ENCODE measurements around the gene EEPD1. TPM values are rescaled to one million over a fixed set of nuclear protein-coding genes. Genes with fewer than 3 reads are reported as not detected.
"Not testable (repeated sequence)": the region's sequence is repeated elsewhere in the genome, so short reads cannot be mapped to it uniquely, and the experiment has no call there.

Gene EEPD1
- total RNA-seq, 2 experiments from 2014 or later: 0.62 to 0.82 TPM

GRCh38 chr7:36141850-36142249, 11.2 kb upstream of the EEPD1 start:
- H3K27me3 Mint-ChIP-seq: no peaks in the 10 kb centered on the region
- H3K36me3 Mint-ChIP-seq: no peaks in the 10 kb centered on the region
- H3K4me3 Mint-ChIP-seq: no peak overlapping the region
- H3K27ac Mint-ChIP-seq: no peak overlapping the region
- H3K9me3 Mint-ChIP-seq: peaks cover 7% of the 10 kb centered on the region
- no peaks in the 10 kb centered on the region for H3K4me1 Mint-ChIP-seq
- DNase-seq: no peak

- H3K27ac Mint-ChIP-seq: no peak overlapping the region
- no peak overlapping the region for H3K4me3 Mint-ChIP-seq
- H3K9me3 Mint-ChIP-seq: peaks cover 7% of the 10 kb centered on the region
- H3K4me1 Mint-ChIP-seq: no peaks in the 10 kb centered on the region
- H3K36me3 Mint-ChIP-seq: no peaks in the 10 kb centered on the region
- no peak for DNase-seq
- no peaks in the 10 kb centered on the region for H3K27me3 Mint-ChIP-seq
Measured at GRCh38 chr7:36144189-36144588, 8.9 kb upstream of the EEPD1 start.

DNA sequence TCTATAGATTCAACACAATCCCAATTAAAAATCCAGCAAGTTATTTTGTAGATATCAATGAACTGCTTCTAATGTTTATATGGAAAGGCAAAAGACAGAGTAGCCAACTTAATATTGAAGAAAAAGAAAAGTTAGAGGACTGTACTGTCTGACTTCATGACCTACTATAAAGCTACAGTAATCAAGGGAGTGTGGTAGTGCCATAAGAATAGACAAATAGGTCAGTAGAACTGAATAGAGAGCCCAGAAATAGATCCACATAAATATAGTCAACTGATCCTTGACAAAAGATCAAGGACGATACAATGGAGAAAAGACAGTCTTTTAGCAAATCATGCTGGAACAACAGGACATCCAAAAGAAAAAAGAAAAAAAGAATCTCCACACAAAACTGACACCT, 7.4 kb upstream of the EEPD1 start:
- no peak overlapping the region for H3K27ac Mint-ChIP-seq
- no peak overlapping the region for H3K4me3 Mint-ChIP-seq
- DNase-seq: no peak
- no peaks in the 10 kb centered on the region for H3K4me1 Mint-ChIP-seq
- H3K9me3 Mint-ChIP-seq: peaks cover 3% of the 10 kb centered on the region
- no peaks in the 10 kb centered on the region for H3K27me3 Mint-ChIP-seq
- no peaks in the 10 kb centered on the region for H3K36me3 Mint-ChIP-seq

DNA sequence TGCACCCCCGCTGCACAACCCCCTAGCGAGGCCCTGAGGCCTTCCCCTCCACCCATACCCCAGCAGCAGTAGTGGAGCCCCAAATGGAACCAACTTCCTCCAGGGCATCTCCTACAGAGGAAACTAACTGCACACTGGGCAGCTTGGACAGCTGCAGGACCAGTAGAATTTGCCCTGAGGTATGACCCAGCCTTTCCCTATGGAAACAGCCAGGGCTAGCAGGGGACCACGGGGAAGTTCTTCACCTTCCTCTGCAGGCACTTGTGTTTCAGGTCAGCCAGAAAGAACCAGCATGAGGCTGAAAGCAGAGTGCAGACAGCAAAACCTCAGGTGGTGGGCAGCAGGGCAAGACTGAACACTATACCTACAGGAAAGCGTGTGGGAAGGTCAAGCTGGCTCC, 5.7 kb upstream of the EEPD1 start:
- no peak for DNase-seq
- Mint-ChIP-seq H3K4me3 (no peak overlapping the region), H3K9me3 (no peaks in the 10 kb centered on the region), H3K27me3 (no peaks in the 10 kb centered on the region), H3K27ac (no peak overlapping the region), H3K36me3 (no peaks in the 10 kb centered on the region), H3K4me1 (peaks cover 2% of the 10 kb centered on the region)

DNA sequence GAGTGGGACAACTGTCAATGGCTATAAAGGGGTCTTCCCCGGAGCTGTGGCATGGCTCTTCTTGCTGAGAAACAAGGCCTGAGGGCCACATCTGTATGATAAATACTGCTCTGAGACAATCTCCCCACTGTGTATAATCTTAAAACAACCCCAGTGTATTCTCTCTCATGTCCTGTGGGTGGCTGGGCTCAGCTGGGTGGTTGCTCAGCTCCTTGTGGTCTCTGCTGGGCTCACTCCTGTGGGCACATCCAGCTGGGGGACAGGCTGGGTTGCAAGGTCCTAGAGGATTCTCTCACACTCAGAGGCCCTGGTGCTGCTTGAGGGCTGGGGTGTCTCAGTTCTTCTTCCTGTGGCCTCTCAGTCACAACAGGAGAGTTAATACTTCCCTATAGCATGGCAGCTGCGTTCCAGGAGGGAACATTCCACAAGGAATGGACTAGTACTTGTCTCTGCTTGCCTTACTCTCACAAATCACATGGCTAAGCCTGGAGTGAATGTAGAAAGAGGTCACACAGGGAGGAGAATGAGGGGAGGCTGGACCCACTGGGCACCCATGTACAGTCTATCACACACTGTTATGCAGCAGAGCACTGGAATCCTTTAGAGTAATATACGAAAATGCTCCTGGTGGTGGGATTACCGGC, 4.5 kb upstream of the EEPD1 start:
- Mint-ChIP-seq H3K27me3 (no peaks in the 10 kb centered on the region), H3K4me3 (no peak overlapping the region)
- no peak for DNase-seq

DNA sequence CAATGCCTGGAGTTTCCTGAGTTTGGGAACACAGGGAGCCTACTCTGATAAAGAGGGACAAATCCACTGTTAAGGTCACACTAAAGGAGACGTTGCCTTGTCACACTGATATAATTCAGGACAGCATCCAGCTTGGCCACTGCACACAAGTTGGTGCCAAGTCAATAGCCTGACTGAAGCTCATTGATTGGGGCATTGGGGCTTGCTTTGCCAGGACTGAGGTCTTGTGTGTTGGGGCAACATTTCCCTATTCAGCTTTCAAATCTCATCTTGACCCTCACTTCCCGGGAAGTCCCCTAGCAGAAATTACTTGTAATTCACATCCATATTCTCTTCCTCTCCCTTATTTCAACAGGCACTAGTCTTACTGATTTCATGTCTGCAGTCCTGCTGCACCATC, 3.8 kb upstream of the EEPD1 start:
- not testable (repeated sequence) for H3K36me3 Mint-ChIP-seq, H3K4me1 Mint-ChIP-seq, H3K27ac Mint-ChIP-seq, H3K4me3 Mint-ChIP-seq, H3K27me3 Mint-ChIP-seq, H3K9me3 Mint-ChIP-seq, DNase-seq

More for the DNA sequence above, 4.5 kb upstream of the EEPD1 start:
- no peaks in the 10 kb centered on the region for H3K36me3 Mint-ChIP-seq
- H3K27ac Mint-ChIP-seq: no peak overlapping the region
- H3K4me1 Mint-ChIP-seq: peaks cover 3% of the 10 kb centered on the region
- H3K9me3 Mint-ChIP-seq: no peaks in the 10 kb centered on the region

GRCh38 chr7:36149694-36150452, 3.2 kb upstream of the EEPD1 start:
- H3K27me3 Mint-ChIP-seq: no peaks in the 10 kb centered on the region
- no peak overlapping the region for H3K27ac Mint-ChIP-seq
- no peak overlapping the region for H3K4me3 Mint-ChIP-seq
- no peak for DNase-seq
- no peaks in the 10 kb centered on the region for H3K36me3 Mint-ChIP-seq
- H3K9me3 Mint-ChIP-seq: no peaks in the 10 kb centered on the region
- peaks cover 3% of the 10 kb centered on the region for H3K4me1 Mint-ChIP-seq

- Mint-ChIP-seq H3K36me3 (no peaks in the 10 kb centered on the region), H3K27ac (peak overlapping the region; percentile 39), H3K9me3 (no peaks in the 10 kb centered on the region), H3K27me3 (no peaks in the 10 kb centered on the region), H3K4me1 (peaks cover 3% of the 10 kb centered on the region), H3K4me3 (peak overlapping the region; percentile 79)
- no peak for DNase-seq
Measured at GRCh38 chr7:36151921-36152755, 916 bp upstream of the EEPD1 start.

DNA sequence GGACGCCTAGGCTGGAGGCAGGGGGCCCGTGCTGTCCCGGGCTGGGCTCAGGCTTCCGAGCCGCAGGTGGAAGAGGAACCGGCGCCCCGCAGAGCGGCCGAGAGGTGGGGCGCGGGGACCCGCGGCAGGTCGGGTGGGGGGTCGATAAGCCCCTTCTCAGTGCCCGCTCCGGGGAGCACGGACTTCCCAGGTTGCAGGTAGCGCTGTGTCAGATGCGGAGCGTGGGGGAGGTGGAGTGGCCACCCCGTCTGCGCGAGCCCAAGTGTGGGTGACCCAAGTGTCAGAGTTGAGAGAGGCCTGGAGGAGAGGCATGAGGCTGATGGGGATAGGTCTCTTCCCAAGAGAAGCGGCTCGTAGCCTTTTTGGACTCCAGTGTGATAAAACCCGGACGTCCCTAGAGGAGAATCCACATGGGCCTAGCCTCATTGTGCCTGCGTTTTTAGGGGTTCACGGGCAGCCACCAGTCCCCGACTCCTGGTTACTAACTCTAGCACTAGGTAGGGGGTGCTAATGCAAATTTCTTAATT, 580 bp downstream of the EEPD1 start:
- DNase-seq: no peak
- Mint-ChIP-seq H3K4me1 (peaks cover 3% of the 10 kb centered on the region), H3K27ac (no peak overlapping the region), H3K4me3 (peak overlapping the region; percentile 73), H3K36me3 (no peaks in the 10 kb centered on the region), H3K27me3 (no peaks in the 10 kb centered on the region), H3K9me3 (no peaks in the 10 kb centered on the region)

GRCh38 chr7:36154255-36155212, 1.5 kb downstream of the EEPD1 start:
- H3K4me3 Mint-ChIP-seq: peak overlapping the region; percentile 73
- H3K27ac Mint-ChIP-seq: no peak overlapping the region
- peaks cover 3% of the 10 kb centered on the region for H3K4me1 Mint-ChIP-seq
- no peaks in the 10 kb centered on the region for H3K36me3 Mint-ChIP-seq
- no peaks in the 10 kb centered on the region for H3K27me3 Mint-ChIP-seq
- DNase-seq: no peak
- no peaks in the 10 kb centered on the region for H3K9me3 Mint-ChIP-seq

DNA sequence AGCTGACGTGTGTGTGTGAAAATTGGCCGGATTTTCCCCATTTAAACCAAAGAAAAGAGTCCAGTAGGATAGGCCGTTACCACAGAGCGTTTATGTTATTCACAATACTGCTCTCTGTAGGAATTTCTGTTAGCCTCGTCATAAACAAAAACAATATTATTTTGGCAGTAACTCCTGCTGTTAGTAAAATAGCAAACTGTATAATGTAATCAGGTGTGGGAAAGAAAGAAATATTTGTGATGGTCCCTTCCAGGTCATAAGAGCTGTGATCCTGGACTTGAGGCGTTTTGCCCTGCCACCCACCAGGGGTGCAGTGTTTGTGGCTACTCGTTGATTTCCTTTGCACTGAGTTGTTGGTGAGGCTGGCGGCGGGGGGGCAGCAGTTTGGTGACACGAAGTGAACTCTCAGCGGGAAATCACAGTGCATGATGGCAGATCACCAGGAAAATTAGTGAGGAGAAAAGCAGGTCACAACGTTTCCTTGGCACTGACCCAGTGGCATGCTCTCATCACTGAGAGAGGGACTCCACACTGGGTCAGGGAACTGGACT, 2.8 kb downstream of the EEPD1 start:
- H3K27me3 Mint-ChIP-seq: no peaks in the 10 kb centered on the region
- no peaks in the 10 kb centered on the region for H3K36me3 Mint-ChIP-seq
- DNase-seq: no peak
- peaks cover 3% of the 10 kb centered on the region for H3K4me1 Mint-ChIP-seq
- no peak overlapping the region for H3K4me3 Mint-ChIP-seq
- no peaks in the 10 kb centered on the region for H3K9me3 Mint-ChIP-seq
- no peak overlapping the region for H3K27ac Mint-ChIP-seq

GRCh38 chr7:36157527-36158320, 4.7 kb downstream of the EEPD1 start:
- H3K27ac Mint-ChIP-seq: no peak overlapping the region
- H3K9me3 Mint-ChIP-seq: no peaks in the 10 kb centered on the region
- no peaks in the 10 kb centered on the region for H3K36me3 Mint-ChIP-seq
- no peak for DNase-seq
- H3K4me1 Mint-ChIP-seq: no peaks in the 10 kb centered on the region
- H3K4me3 Mint-ChIP-seq: no peak overlapping the region
- no peaks in the 10 kb centered on the region for H3K27me3 Mint-ChIP-seq

- Mint-ChIP-seq H3K9me3 (no peaks in the 10 kb centered on the region), H3K27me3 (no peaks in the 10 kb centered on the region)
Measured at GRCh38 chr7:36158321-36158605, 5.2 kb downstream of the EEPD1 start.

DNA sequence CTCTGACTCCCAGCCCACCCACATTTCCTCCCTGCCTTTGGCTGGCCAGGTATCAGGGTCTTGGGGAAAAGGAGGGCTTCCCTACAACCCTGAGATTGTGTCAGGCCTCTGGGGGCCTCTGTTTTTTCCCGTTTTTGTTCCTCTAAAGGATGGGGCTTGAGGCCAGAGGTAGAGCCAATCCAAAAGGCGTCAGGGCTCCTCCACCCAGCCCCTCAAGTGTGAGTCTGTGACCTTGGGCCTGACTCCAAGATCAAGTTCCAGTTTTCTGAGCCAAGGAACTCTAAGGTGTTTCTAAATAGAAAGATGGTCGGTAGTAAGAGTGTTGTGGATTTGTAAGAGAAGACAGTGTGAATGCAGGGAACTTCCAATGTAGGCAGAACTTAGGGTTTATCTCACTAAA, 6.6 kb downstream of the EEPD1 start:
- H3K27me3 Mint-ChIP-seq: no peaks in the 10 kb centered on the region
- H3K4me1 Mint-ChIP-seq: no peaks in the 10 kb centered on the region
- no peak overlapping the region for H3K4me3 Mint-ChIP-seq
- no peaks in the 10 kb centered on the region for H3K36me3 Mint-ChIP-seq
- no peak overlapping the region for H3K27ac Mint-ChIP-seq
- H3K9me3 Mint-ChIP-seq: no peaks in the 10 kb centered on the region
- DNase-seq: no peak

More at GRCh38 chr7:36158321-36158605, 5.2 kb downstream of the EEPD1 start:
- no peak for DNase-seq
- Mint-ChIP-seq H3K36me3 (no peaks in the 10 kb centered on the region), H3K27ac (no peak overlapping the region), H3K4me3 (no peak overlapping the region), H3K4me1 (no peaks in the 10 kb centered on the region)
